ENCODE measurements around the gene CLDN17. TPM values are rescaled to one million over a fixed set of nuclear protein-coding genes. Genes with fewer than 3 reads are reported as not detected.

CLDN17 gene
- total and polyA plus RNA-seq, 2 of the 8 experiments (the other 6 are each of a cell fraction or from before 2014, with no cell fraction given), result not detected

DNA sequence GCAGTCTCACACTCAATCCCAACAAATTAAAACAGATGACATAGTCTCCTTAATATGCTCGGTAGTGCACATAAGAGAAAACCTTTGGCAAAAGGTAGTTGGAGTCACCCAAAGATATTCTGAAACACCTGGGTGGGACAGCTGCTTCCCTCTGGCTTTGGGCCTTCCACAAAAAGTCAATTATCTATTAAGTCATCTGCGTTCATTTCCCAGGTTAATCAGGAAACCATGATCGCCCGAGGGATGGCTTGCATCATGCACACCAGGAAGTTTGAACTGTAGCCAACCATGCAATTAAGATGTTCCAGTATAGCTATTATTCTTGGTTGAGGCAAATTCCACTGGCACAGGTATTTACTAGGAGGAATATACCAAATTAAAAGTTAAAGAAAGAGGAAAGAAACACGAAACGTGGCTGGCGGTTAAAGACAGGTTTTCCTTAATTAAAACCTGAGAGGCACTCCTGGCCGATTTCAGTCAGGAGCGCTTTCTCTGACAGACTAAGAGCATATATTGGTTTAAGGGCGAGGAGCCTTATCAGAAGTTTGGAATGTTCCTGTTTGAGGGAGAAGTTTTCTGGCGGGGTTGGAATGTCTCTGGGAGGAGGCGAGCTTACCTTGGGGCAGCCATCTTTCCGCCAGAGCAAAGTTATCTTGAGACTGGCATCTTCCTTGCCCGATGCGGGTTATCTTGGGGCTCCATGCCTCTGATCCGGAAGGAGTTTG lies 19.9 kb downstream of the CLDN17 start:
- Histone ChIP-seq H2BK12ac (ENCODE audit: low read depth, low read length) (no peak overlapping the region), H3K79me1 (ENCODE audit: low read depth, low read length) (no peaks in the 10 kb centered on the region), H4K91ac (replicated peaks; ENCODE audit: insufficient read length, low read length) (no peak overlapping the region), H3K36me3 (ENCODE audit: control insufficient read depth in 2 of 4, insufficient read depth in 4 of 4, low read length in 3 of 4) (no peaks in the 10 kb centered on the region), H3K23me2 (ENCODE audit: low read depth, low read length) (no peaks in the 10 kb centered on the region), H2AK5ac (ENCODE audit: low read depth, low read length) (no peak overlapping the region), H2BK15ac (ENCODE audit: low read length) (no peak overlapping the region), H3K79me2 (ENCODE audit: control insufficient read depth in 1 of 2, insufficient read depth in 2 of 2, low read length in 2 of 2) (no peaks in the 10 kb centered on the region), H3K9me3 (ENCODE audit: insufficient read depth in 2 of 2, low read depth in 1 of 2, low read length in 1 of 2) (no peaks in the 10 kb centered on the region; a peak in 1 of 4 replicates), H3K9ac (replicated peaks in 1 of 4; ENCODE audit: extremely low read depth in 1 of 4, low read depth in 3 of 4, low read length in 3 of 4) (no peak overlapping the region), H3K4me2 (ENCODE audit: insufficient read depth in 1 of 2, low read depth in 2 of 2, low read length in 2 of 2) (no peak overlapping the region), H4K8ac (ENCODE audit: extremely low read depth, insufficient read depth, low read length) (no peak overlapping the region), H3K4me3 (ENCODE audit: extremely low read depth in 1 of 4, insufficient read depth in 2 of 4, low read depth in 3 of 4, low read length in 4 of 4) (no peak overlapping the region), H3K14ac (ENCODE audit: insufficient read length) (no peak overlapping the region), H3K4me1 (replicated peaks in 1 of 4; ENCODE audit: control insufficient read depth in 3 of 4, insufficient read depth in 4 of 4, low read length in 3 of 4) (no peaks in the 10 kb centered on the region), H2BK5ac (ENCODE audit: low read depth, low read length) (no peak overlapping the region), H3K27ac (ENCODE audit: low read depth, low read length) (no peak overlapping the region), H3K23ac (ENCODE audit: insufficient read length) (no peak overlapping the region), H3K4ac (replicated peaks; ENCODE audit: insufficient read length, low read depth, low read length) (no peak overlapping the region), H2BK120ac (replicated peaks; ENCODE audit: low read depth, low read length) (no peak overlapping the region), H3K27me3 (replicated peaks in 1 of 4; ENCODE audit: control insufficient read depth in 3 of 4, extremely low read depth in 1 of 4, insufficient read depth in 3 of 4, low read length in 3 of 4) (no peaks in the 10 kb centered on the region), H3K18ac (ENCODE audit: extremely low read depth, low read length) (no peak overlapping the region), H2AFZ (ENCODE audit: low read length) (no peak overlapping the region), H4K20me1 (replicated peaks in 1 of 2; ENCODE audit: control insufficient read depth in 1 of 2, insufficient read depth in 2 of 2, low read length in 2 of 2) (no peaks in the 10 kb centered on the region), H3K56ac (replicated peaks; ENCODE audit: insufficient read length, low read depth, low read length) (no peak overlapping the region), H4K5ac (ENCODE audit: insufficient read length, low read depth, low read length) (no peak overlapping the region), H2BK20ac (ENCODE audit: low read length) (no peak overlapping the region)
- FAIRE-seq, result no peak
- DNase-seq (ENCODE audit: low read depth in 1 of 2, low spot score in 2 of 2), result no peak
- WGBS, 2 experiments (ENCODE audit: extremely low coverage in 1 of 2, insufficient coverage in 1 of 2, insufficient read length in 1 of 2, insufficient replicate concordance in 2 of 2, low coverage in 1 of 2, low lambda C conversion rate in 2 of 2, missing lambda C conversion rate in 1 of 2), result 91% methylated on average over 14 of the region's 16 CpGs; no CpG with 5 or more reads in 1 of the 2 experiments
- POLR2A ChIA-PET (ENCODE audit: partially characterized antibody), result no interaction called here
- CTCF ChIA-PET (ENCODE audit: partially characterized antibody), result no interaction called here
- TF ChIP-seq EZH2 (IDR thresholded peaks at IDR 0.05; ENCODE audit: low read depth, low read length, severe bottlenecking) (no peak), FOSL1 (IDR thresholded peaks at IDR 0.05; ENCODE audit: insufficient read depth, low read depth, low read length) (no peak), PHF8 (conservative IDR thresholded peaks at IDR 0.05; ENCODE audit: low read depth, low read length) (no peak), POLR2A (IDR thresholded peaks at IDR 0.05; ENCODE audit: control extremely low read depth in 1 of 2, low read depth in 2 of 2, low read length in 2 of 2) (no peak), POU5F1 (IDR thresholded peaks at IDR 0.05; ENCODE audit: low read depth, low read length) (no peak), TAF1 (IDR thresholded peaks at IDR 0.05; ENCODE audit: low read depth, low read length) (no peak), MAFK (IDR thresholded peaks at IDR 0.05; ENCODE audit: low read depth, low read length) (no peak), KDM5A (IDR thresholded peaks at IDR 0.05; ENCODE audit: low read length) (no peak), RBBP5 (IDR thresholded peaks at IDR 0.05; ENCODE audit: borderline replicate concordance, low read depth, low read length) (no peak), KDM4A (IDR thresholded peaks at IDR 0.05; ENCODE audit: low read depth, low read length, severe bottlenecking) (no peak), HDAC6 (IDR thresholded peaks at IDR 0.05; ENCODE audit: low read depth, low read length) (no peak), RNF2 (IDR thresholded peaks at IDR 0.05; ENCODE audit: borderline replicate concordance, low read depth, low read length, missing control alignments, poor library complexity, severe bottlenecking) (no peak)
